HG03378 (cell line): ENCODE results near the gene ME3.
"Not testable (repeated sequence)": the region's sequence is repeated elsewhere in the genome, so short reads cannot be mapped to it uniquely, and the experiment has no call there.

Experiments
- ATAC-seq: cut with Tn5 transposase; IDR thresholded peaks from one replicate; pipeline ENCODE4 v1.9.1; 2021; ENCODE audit warnings: mild to moderate bottlenecking, moderate library complexity; ENCODE audit not compliant: unreplicated experiment

Gene ME3

DNA sequence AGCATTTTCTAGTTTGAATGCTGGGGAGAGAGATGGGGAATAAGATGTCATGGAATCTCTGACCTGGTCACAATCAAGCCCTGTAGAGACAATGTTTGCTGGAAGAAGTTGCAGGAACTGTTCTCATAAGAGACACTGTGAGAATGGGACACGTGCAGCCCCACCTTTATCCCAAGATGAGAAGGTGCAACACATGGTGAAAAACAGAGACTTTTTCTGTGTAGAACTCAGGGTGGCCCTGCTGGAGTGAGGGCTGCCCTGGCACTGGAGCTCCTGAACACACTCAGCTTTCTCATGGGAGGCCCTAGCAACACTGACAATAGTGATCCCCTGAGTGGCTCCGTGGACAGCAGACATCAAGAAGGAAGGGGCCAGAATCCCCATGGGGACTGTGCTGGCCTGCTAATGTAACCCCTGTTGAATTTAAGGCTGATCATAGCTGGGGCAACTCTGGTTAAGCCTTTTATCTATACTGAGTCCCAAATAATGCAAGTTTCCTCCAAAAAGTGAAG is 106.6 kb downstream of the ME3 start:
- ATAC-seq: no peak

DNA sequence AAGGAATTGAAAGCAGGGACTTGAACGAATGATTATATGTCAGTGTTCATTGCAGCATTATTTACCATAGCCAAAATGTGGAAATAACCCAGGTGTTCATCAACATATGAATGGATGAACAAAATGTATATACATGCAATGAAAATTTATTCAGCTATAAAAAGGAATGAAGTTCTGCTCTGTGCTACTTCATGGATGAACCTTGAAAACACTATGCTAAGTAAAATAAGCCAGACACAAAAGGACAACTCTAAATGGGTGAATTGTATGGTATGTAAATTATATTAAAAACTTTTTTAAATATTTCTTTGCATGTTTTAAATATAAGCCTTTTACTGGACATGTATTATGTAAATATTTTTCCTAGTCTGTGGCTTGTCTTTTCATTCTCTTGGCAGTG is 107.0 kb downstream of the ME3 start:
- ATAC-seq: no peak

DNA sequence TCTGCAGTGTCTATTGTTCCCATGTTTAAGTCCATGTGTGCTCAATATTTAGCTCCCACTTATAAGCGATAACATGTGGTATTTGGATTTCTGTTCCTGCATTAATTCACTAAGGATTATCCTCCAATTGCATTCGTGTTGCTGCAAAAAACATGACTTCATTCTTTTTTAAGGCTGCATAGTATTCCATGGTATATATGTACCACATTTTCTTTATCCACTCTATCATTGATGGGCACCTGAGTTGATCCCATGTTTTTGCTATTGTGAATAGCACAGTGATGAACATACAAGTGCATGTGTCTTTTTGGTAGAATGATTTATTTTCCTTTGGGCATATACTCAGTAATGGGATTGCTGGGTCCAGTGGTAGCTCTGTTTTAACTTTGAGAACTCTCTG is 109.6 kb downstream of the ME3 start:
- not testable (repeated sequence) for ATAC-seq

DNA sequence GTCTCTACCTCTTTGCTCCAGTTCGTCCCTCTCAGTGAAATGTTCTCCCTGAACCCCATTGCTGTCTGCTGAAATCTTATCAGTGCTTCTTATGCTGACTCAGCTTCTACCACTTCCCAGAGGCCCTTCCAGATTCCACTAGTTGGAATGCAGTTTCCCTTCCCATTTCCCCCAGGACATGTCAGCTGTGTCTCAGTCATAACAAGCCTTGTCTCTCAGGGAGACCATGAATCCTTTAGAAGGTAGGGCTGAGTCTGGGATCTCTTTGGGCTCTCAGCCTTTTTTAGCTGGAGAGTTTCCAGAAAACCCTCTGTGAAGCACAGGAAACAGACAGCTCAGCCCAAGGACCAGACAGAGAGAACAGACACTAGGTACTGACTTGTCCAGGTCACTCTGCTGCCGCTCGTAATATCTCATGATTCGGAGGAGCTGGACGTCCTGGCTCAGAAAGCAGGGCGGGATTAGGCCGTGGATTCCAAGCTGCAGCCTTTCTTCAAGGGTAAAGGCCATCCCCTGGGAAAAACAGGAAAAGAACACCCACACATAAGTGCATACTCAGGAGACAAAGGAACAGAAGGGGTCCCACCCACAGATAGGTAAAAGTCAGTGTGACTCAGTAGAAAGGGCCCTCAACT is 113.0 kb downstream of the ME3 start:
- ATAC-seq: no peak

DNA sequence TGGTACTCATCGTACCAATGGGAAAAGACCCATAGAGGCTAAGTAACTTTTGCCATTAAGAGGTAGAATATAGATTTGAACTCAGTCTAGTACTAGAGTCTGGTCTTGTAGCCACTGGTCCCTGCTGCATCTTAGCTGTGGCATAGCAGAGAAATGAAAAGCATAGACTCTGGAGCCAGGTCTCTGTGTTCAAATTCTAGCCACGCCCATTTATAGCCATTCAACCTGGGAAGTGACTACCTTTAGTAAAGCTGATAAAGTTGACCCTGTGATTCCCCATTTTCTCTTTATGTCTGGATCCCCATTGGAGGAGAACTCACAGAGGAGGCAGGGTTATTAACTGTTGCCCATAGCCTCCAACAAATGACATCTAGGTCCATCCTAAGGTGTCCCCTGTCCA is 113.6 kb downstream of the ME3 start:
- ATAC-seq: no peak

DNA sequence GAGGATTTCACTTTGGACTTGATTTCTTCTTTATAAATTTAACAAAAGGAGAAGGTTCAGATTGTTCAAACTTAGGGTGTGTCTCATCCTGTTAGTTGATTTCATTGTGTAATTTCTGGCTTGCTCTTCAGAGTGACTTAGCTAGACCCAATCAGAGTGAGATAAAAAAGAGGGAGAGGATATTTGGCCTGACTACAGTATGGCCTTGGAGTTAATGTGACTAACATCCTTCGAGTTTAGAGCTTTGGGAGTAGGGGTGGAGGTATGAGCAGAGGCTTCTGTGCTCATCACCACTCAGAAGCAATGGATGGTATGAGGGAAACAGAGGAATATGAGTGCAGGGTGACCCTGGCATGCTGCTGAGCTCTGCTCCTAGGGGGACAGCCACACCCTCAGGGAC is 114.2 kb downstream of the ME3 start:
- no peak for ATAC-seq

DNA sequence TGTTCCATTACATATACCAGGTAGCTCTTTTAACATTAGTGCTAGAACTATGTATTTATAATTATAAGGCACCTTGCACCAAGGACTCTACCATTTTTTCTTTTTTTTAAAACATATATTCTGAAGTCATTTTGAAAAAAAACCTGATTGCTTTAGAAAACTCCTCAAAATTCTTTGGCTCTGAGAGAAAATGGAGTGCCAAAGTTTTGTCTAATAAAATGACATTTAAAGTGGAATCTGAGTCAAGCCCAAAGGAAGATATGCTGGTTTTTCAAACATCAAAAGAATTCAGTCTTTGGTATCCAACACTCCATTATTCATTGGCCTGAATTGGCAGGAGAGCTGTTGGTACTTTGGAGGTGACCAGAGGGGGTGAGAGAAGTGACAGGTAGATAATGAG is 116.5 kb downstream of the ME3 start:
- no peak for ATAC-seq

DNA sequence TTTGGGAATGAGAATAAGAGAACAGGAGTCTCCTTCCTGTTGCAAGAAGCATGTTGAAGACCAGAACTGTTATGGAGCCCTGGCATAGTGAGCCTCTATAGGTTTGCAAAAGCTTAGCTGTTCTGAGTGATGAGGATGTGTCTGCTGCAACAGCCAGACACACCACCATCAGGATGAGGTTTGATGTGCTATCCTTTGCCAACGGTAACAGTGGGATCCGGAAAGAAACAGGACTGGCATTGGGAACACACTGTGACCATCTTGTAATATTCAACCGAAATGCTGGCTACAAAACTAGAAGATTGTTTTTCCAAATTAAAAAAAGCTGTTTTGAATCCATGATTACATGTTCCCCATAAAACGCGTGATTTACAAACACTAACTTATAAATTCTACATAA is 117.0 kb downstream of the ME3 start:
- ATAC-seq: no peak

DNA sequence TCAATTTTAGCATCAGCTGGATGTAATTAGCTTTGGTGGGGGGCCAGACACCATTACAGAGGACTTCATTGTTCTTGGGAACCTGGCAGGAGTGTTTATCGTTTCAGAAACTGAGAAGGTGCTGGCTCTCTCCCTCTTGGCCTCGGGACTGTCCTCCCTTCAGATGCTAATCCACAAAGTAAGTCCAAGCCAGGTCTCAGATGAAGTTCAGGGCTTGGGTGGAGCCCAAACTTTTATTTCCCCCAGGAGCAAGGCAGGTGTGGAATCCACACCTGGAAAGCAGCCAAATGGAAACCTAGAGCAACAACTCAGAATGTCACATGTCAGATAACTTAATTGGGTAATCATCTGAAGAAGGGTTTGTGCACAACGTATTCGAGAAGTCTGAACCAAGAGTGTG is 119.2 kb downstream of the ME3 start:
- no peak for ATAC-seq

DNA sequence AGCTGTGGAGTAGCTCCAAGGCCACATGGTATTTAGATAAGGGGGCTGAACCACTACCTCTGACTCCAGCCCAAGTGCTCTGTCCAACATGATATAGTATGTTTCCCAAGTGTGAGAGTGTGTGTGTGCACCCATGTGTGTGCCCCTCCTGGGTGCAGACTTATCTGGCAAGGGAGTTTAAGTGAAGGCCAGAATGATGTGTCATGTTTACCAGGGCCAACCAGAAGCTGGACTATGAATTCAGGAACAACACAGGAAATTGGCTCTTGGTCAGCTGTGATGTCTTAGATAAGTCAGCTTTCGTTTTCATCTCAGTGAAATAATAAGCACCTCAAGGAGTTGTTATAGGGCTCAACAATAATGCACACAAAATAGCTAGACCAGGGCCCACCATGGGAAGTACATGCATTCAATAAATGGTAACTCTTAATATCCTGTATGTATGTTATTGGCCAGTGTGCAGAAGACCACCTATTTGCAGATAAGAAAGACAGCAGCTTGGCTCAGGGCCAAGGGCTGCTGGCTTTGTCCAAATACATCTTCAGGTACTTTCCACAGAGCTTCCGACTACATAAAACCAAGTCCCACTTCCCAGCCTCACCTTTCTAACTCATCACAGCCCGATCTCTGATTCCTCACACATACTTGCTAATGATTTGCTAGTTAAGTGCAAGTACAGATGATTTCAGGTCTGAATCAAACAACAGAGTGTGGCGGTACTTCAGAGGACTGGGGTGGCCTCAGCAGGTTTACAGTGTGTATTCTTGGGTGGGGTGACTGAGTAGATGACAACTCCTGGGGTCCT is 120.9 kb downstream of the ME3 start:
- ATAC-seq: peak; percentile 59

DNA sequence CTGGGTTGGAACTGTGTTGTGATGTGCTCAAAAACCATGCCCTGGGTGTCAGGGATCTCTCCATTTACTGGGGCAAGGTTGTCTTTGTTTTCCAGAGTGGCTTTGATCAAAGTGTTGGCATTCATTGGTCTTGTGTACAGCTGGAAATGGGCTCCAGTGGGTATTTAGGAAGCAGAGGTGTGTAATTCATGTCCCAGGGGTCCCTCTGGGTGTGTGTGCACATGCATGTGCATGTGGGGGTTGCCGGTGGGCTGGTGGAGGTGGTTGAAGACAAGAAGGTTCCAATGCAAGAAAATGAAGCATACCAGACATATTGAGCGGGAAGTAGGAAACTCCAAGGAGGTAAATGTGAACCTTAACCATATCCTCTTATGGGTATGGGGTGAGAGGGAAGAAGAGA is 121.7 kb downstream of the ME3 start:
- no peak for ATAC-seq

DNA sequence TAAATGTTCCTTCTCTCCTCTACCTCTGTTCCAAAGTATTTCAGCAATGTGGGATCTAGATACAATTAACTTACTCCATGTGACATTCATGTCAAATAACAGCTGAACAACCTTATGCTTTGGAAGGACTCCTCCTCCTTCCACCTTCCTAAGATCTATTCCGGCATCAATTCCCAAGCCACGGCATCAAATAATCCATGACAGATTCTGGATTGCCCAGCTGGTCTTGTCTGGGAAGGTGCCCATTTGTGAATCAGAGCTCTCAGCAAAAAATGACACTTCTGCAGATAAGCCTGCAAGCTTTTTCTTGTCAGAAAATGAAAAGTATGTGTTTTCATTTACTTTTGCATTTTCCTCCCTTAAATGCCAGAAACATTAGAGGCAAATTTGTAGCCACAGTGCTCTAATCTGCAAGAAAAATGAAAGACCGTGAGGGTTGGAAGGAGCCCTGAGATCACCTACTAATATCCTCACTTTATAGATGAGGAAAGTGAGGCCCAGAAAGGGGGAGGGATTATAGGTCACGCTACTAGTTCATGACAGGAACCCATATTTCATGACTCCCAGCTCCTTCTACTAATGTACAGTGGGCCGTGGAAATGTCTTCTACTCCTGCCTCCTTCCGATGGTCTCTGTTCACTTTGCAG is 124.0 kb downstream of the ME3 start:
- no peak for ATAC-seq

DNA sequence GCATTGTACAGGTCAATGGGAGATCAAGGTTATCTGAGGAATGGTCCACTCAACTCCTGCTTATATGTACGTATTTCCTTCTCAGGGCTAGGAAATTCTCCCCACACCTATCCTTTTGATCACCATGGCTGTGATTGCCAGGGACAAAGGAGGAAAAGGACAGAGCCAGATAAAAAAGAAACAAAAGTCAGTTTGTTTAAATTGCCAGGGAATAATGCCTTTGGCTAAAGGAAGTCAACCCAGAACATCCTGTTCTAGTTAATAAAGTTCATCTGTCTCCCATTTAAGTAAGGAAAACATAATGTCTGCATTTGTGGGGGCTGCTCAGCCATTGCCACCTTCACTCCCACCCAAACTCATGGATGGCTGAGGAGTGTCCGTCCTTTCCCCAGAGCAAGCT is 124.7 kb downstream of the ME3 start:
- no peak for ATAC-seq

DNA sequence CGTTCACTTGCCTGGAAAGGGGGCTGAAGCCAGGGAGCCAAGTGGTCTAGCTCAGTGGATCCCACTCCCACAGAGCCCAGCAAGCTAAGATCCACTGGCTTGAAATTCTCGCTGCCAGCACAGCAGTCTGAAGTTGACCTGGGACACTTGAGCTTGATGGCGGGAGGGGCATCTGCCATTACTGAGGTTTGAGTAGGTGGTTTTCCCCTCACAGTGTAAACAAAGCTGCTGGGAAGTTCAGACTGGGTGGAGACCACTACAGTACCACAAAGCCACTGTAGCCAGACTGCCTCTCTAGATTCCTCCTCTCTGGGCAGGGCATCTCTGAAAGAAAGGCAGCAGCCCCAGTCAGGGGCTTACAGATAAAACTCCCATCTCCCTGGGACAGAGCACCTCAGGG is 131.1 kb downstream of the ME3 start:
- ATAC-seq: not testable (repeated sequence)

DNA sequence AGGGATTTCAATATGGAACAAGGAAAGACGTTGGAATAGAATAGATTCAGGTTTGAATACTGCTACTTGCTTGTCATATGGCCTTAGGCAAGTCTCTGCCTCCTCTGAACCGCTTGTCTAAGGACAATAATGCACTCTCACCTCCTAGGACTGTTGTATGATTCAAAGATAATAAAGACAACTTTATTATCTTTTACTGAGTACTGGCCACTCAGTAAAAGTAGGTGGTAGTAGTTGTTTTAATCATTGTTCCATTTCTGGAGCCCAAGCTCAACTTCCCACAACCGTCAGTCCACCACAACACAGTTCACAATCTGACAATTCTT is 134.2 kb downstream of the ME3 start:
- ATAC-seq: no peak

DNA sequence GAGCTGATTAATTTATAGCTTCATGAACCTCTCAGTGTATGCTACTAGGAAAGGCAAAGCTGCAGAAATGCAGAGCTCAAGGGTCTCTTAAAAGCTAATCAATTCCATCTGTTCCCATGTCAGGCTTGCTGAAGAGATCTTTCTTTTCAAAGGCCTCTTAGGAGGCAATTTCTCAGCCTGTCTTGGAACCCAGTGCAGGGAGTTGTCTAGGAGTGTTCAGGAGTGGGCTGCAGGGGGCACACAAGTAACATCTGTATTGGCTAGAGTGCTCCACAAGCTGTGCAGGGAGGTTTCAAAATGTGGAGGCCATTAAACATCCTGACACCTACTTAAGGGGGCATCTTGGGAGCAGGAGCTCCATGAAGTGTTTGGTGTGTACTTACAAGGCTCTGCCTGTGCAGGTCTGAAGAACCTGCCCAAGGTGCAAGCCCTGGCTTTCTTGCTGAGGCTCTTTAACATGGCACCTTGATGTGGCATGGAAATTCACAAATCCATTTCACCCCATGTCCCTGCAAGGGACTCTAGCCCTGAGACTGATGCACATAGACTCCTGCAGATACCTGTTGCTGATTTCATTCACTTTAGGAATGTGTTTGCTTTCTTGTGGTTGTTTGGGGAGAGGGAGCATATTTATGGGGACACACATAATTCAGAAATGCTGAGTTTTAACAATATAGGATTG is 134.7 kb downstream of the ME3 start:
- no peak for ATAC-seq

DNA sequence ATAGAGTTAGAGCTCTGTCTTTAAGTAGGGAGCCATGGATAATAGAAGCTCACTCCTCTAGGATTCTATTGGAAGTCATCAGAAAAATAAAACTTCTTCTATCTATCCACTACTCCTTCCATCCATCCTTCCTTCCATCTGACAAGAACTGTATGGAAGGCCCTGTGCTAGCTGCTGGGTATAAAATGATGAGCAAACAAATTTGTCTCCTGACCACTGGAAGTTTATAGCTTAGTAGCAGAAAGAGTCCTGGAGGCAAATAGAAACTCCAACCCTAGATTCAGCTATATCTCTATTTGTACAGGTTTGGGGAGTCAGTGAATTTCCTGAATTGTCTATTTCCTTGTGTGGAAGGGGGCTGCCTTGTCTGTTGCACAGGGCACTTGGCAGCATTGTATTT is 136.6 kb downstream of the ME3 start:
- ATAC-seq: no peak

DNA sequence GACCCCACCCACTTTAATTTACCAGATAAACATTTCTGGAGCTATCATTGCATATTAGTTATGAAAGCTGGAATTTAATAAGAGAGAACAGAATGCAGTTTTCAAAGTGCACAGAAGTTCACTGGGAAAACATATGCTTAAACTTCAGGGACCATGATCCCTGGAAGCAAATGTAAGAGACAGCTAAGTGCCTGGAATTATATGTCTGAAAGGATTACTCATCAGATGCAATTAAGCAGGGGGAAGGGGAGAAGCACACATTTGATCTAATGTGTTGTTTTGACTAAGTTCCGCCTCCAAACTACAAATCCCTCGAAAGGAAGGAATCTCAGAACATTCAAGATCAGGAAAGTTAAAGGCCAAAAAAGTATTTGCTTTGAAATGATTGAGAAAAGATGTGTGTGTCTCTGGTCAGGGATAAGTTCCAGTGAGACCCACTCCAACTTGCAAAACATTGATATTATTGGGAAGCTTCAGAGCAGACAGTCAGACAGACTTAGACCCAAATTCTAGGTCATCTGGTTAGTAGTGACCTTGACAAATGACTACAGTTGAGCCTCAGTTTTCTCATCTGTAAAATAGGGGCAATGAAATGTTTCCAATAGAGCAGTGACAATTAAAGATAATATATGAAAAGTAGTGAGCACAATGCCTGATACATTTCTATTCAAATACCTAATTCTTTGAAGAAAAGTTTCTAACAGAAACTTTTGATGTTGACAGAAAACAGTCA is 147.6 kb downstream of the ME3 start:
- no peak for ATAC-seq

DNA sequence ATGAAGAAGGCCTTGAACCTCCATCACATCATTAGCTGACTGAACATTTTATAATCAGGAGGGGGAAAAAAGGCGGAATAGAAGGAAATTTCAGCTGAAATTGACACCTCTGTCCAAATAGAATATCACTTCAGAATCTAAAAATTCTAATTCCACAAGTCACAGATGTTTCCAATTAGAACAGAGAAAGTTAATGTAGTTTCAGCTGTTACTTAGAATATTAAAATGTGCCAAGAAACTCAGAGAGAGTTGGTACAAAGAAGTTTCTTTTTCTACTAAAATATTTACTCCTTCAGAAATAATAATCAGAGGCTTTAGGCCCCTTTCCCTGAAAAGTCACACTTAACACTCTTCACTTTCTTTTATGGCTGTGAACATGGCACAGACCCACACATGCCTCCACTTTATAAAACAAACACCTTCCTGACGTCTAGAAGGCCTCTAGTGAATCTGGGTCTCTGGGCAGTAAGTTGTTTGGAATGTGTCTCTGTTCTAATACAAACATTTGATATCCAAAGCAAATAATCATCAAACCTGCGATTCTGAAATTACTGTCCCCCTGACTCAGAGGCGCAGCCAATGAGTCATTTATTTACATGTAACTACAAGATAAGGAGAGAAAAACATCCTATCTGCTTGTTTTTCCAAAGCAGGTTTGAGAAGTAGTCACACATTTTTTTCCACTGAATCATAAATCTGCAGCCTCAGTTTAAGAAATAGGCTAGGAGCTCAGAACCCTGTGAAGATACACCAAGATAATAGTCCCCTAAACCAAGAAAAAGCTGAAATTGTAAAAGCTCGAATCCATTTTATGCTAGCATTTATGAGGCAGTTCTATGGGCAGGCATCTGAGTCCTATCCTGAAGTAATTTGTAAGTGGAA is 148.4 kb downstream of the ME3 start:
- ATAC-seq: no peak

DNA sequence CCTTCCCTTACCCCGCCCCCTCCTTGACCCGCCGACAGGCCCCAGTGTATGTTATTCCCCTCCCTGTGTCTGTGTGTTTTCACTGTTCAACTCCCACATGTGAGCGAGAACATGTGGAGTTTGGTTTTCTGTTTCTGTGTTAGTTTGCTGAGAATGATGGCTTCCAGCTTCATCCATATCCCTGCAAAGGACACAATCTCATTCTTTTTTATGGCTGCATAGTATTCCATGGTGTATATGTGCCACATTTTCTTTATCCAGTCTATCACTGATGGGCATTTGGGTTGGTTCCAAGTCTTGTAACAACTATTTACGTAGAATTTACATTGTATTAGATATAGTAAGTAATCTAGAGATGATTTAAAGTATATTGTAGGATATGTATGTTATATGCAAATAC is 149.9 kb downstream of the ME3 start:
- not testable (repeated sequence) for ATAC-seq
